H9 (cell line): ENCODE results near the gene VSIR. TPM values are rescaled to one million over a fixed set of nuclear protein-coding genes. Genes with fewer than 3 reads are reported as not detected.

Source experiments
- DNase-seq: peaks from one replicate; pipeline ENCODE4 v3.0.0-alpha.2; 2017
- H2AFZ ChIP-seq: one replicate; pipeline ENCODE4 v1.6.1; 2013; ENCODE audit warnings: mild to moderate bottlenecking, low read length, control low read depth, moderate library complexity
- H2AK5ac ChIP-seq: 2 replicates; pipeline ENCODE4 v1.6.1; 2013; ENCODE audit warnings: low read length, control low read depth, mixed read lengths; ENCODE audit not compliant: insufficient read length
- H2BK120ac ChIP-seq: one replicate; pipeline ENCODE4 v1.6.1; 2013; ENCODE audit warnings: low read depth, mild to moderate bottlenecking, low read length, control low read depth, inconsistent platforms; ENCODE audit not compliant: poor library complexity, severe bottlenecking
- H2BK12ac ChIP-seq: 2 replicates; pipeline ENCODE4 v1.6.1; 2013; ENCODE audit warnings: low read length, control low read depth, mixed read lengths, low read depth; ENCODE audit not compliant: insufficient read length
- H2BK15ac ChIP-seq: 2 replicates; pipeline ENCODE4 v1.6.1; 2013; ENCODE audit warnings: low read depth, low read length, control low read depth
- H2BK20ac ChIP-seq: one replicate; pipeline ENCODE4 v1.6.1; 2013; ENCODE audit warnings: low read depth, mild to moderate bottlenecking, low read length, control low read depth, inconsistent platforms; ENCODE audit not compliant: poor library complexity, severe bottlenecking
- H2BK5ac ChIP-seq: 2 replicates; pipeline ENCODE4 v1.6.1; 2013; ENCODE audit warnings: low read length, control low read depth, mixed read lengths; ENCODE audit not compliant: insufficient read length
- H3K14ac ChIP-seq: 2 replicates; pipeline ENCODE4 v1.6.1; 2013; ENCODE audit warnings: low read length, control low read depth; ENCODE audit not compliant: insufficient read depth
- H3K18ac ChIP-seq: 2 replicates; pipeline ENCODE4 v1.6.1; 2013; ENCODE audit warnings: low read depth, mild to moderate bottlenecking, mixed read lengths, low read length, control low read depth; ENCODE audit not compliant: insufficient read length
- H3K23ac ChIP-seq: 2 replicates; pipeline ENCODE4 v1.6.1; 2013; ENCODE audit warnings: low read length, control low read depth, mixed read lengths, low read depth; ENCODE audit not compliant: insufficient read length
- H3K23me2 ChIP-seq: 2 replicates; pipeline ENCODE4 v1.6.1; 2013; ENCODE audit warnings: low read depth, mild to moderate bottlenecking, mixed read lengths, low read length, control low read depth; ENCODE audit not compliant: insufficient read length, poor library complexity, severe bottlenecking
- H3K27ac ChIP-seq: 2 replicates; pipeline ENCODE4 v1.5.1; 2013; ENCODE audit warnings: low read length, control low read depth, mixed read lengths, low read depth; ENCODE audit not compliant: insufficient read length
- H3K27me3 ChIP-seq: 2 replicates; pipeline ENCODE4 v1.6.1; 2013; ENCODE audit warnings: low read length, control low read depth, inconsistent platforms; ENCODE audit not compliant: insufficient read depth
- H3K4ac ChIP-seq: 2 replicates; pipeline ENCODE4 v1.6.1; 2013; ENCODE audit warnings: low read depth, mild to moderate bottlenecking, control low read depth, inconsistent platforms, low read length, moderate library complexity
- H3K4me1 ChIP-seq: 2 replicates; pipeline ENCODE4 v1.6.1; 2013; ENCODE audit warnings: low read length, control low read depth, inconsistent platforms; ENCODE audit not compliant: insufficient read depth
- H3K4me2 ChIP-seq: 2 replicates; pipeline ENCODE4 v1.6.1; 2013; ENCODE audit warnings: low read length, control low read depth, mixed read lengths; ENCODE audit not compliant: insufficient read length, insufficient read depth
- H3K56ac ChIP-seq: 2 replicates; pipeline ENCODE4 v1.6.1; 2013; ENCODE audit warnings: low read depth, mild to moderate bottlenecking, mixed read lengths, low read length, control low read depth; ENCODE audit not compliant: insufficient read length
- H3K79me1 ChIP-seq: 2 replicates; pipeline ENCODE4 v1.6.1; 2013; ENCODE audit warnings: low read depth, mild to moderate bottlenecking, moderate library complexity, low read length, control low read depth, inconsistent platforms; ENCODE audit not compliant: insufficient read depth, poor library complexity, severe bottlenecking
- H3K79me2 ChIP-seq: 2 replicates; pipeline ENCODE4 v1.6.1; 2013; ENCODE audit warnings: low read length, control low read depth, inconsistent platforms; ENCODE audit not compliant: insufficient read depth
- H3K9ac ChIP-seq: 2 replicates; pipeline ENCODE4 v1.6.1; 2013; ENCODE audit warnings: low read length, control low read depth, mixed read lengths; ENCODE audit not compliant: insufficient read length; ENCODE audit errors: extremely low read depth
- H3K9me3 ChIP-seq: one replicate; pipeline ENCODE4 v1.6.1; 2013; ENCODE audit warnings: low read depth, low read length, inconsistent platforms; ENCODE audit not compliant: control insufficient read depth
- H3T11ph ChIP-seq: one replicate; pipeline ENCODE4 v1.6.1; 2013; ENCODE audit warnings: mild to moderate bottlenecking, low read length, control low read depth, inconsistent platforms
- H4K20me1 ChIP-seq: one replicate; pipeline ENCODE4 v1.6.1; 2013; ENCODE audit not compliant: control insufficient read depth, insufficient read length, insufficient read depth
- H4K5ac ChIP-seq: 2 replicates; pipeline ENCODE4 v1.6.1; 2013; ENCODE audit warnings: low read depth, mild to moderate bottlenecking, mixed read lengths, low read length, control low read depth; ENCODE audit not compliant: insufficient read length
- H4K8ac ChIP-seq: replicated peaks from 2 replicates; pipeline ENCODE4 v1.6.1; 2013; ENCODE audit warnings: low read length, control low read depth, mixed read lengths, low read depth; ENCODE audit not compliant: insufficient read length
- H4K91ac ChIP-seq: 2 replicates; pipeline ENCODE4 v1.6.1; 2013; ENCODE audit warnings: low read depth, mild to moderate bottlenecking, moderate library complexity, mixed read lengths, low read length, control low read depth; ENCODE audit not compliant: insufficient read length
- H3K27ac Mint-ChIP-seq, 3 experiments: 2 replicates in 2 of 3; 3 replicates in 1 of 3; pipeline ENCODE4 v1.8.0; 2020 to 2021; ENCODE audit warnings: mixed read lengths in 3 of 3, mild to moderate bottlenecking in 1 of 3, moderate library complexity in 1 of 3
- H3K27me3 Mint-ChIP-seq: 2 replicates; pipeline ENCODE4 v1.8.0; 2021; ENCODE audit warnings: low read depth, mild to moderate bottlenecking, moderate library complexity, mixed read lengths
- H3K36me3 Mint-ChIP-seq, 3 experiments: 2 replicates in 2 of 3; 3 replicates in 1 of 3; pipeline ENCODE4 v1.8.0; 2020 to 2021; ENCODE audit warnings: low read depth in 3 of 3, mixed read lengths in 3 of 3; ENCODE audit not compliant: insufficient read depth in 1 of 3
- H3K4me1 Mint-ChIP-seq, 2 experiments: 2 replicates each; pipeline ENCODE4 v1.8.0; 2020; ENCODE audit warnings: mixed read lengths in 2 of 2
- H3K4me3 Mint-ChIP-seq, 2 experiments: 2 replicates in 1 of 2; 3 replicates in 1 of 2; pipeline ENCODE4 v1.8.0; 2020 to 2021; ENCODE audit warnings: mild to moderate bottlenecking in 2 of 2, mixed read lengths in 2 of 2, moderate library complexity in 1 of 2
- H3K9me3 Mint-ChIP-seq, 2 experiments: 2 replicates in 1 of 2; 3 replicates in 1 of 2; pipeline ENCODE4 v1.8.0; 2020; ENCODE audit warnings: mild to moderate bottlenecking in 2 of 2, mixed read lengths in 2 of 2, moderate library complexity in 1 of 2
- CTCF ChIP-seq: fragments of 200-600 bp; sonication (generic); conservative IDR thresholded peaks from 3 replicates; pipeline ENCODE4 v1.8.0; 2021; ENCODE audit warnings: antibody characterized with exemption, mild to moderate bottlenecking
- WGBS: extraction: QIAGEN DNeasy Blood & Tissue Kit; methylation state at CpG from one replicate; pipeline ENCODE4 v1.1.7; 2013; ENCODE audit warnings: missing lambda C conversion rate, low lambda C conversion rate, mixed read lengths; ENCODE audit not compliant: insufficient read length; ENCODE audit errors: extremely low coverage; 5-methylcytosine and 5-hydroxymethylcytosine counted together
- total RNA-seq: library from RNA; stranded (reverse); gene quantifications from 2 replicates; pipeline ENCODE4 v1.2.1, GENCODE V29; 2021

Gene VSIR
- total RNA-seq, 1 experiment from 2014 or later, result 0.11 TPM

- H3K4me3 Mint-ChIP-seq, result no peak overlapping the region
- H3K4me1 Mint-ChIP-seq, result peaks cover 12 to 13% of the 10 kb centered on the region in 2 experiments
- H4K91ac ChIP-seq, result no peak overlapping the region
- H2BK12ac ChIP-seq, result no peak overlapping the region
- H4K20me1 ChIP-seq, result no peaks in the 10 kb centered on the region
- H3K18ac ChIP-seq, result no peak overlapping the region
- H2BK15ac ChIP-seq, result no peak overlapping the region
- no peak overlapping the region for H3K27ac Mint-ChIP-seq
- H3K14ac ChIP-seq, result no peak overlapping the region
- no CpG with 5 or more reads among the region's 3 CpGs for WGBS
- H4K5ac ChIP-seq, result no peak overlapping the region
- H3K79me2 ChIP-seq, result no peaks in the 10 kb centered on the region; the same call in 1 of the 2 replicates
- H3K4me1 ChIP-seq, result no peaks in the 10 kb centered on the region
- no peak overlapping the region for H2BK20ac ChIP-seq
- H3K23me2 ChIP-seq, result no peaks in the 10 kb centered on the region
- no peak overlapping the region for H4K8ac ChIP-seq
- no peak overlapping the region for H2AFZ ChIP-seq
- TF ChIP-seq CTCF, result no peak
- no peak overlapping the region for H3K4ac ChIP-seq
- no peak for DNase-seq
- H3K27me3 ChIP-seq, result no peaks in the 10 kb centered on the region
- no peak overlapping the region for H3K27ac ChIP-seq
- no peak overlapping the region for H3T11ph ChIP-seq
- no peak overlapping the region for H2BK5ac ChIP-seq
- H3K79me1 ChIP-seq, result no peaks in the 10 kb centered on the region
- H3K36me3 Mint-ChIP-seq, result no peaks in the 10 kb centered on the region
- no peak overlapping the region for H3K4me2 ChIP-seq
- H2AK5ac ChIP-seq, result no peak overlapping the region
- no peak overlapping the region for H3K23ac ChIP-seq
- no peak overlapping the region for H3K9ac ChIP-seq
- H2BK120ac ChIP-seq, result no peak overlapping the region
- peaks cover 6% of the 10 kb centered on the region for H3K27me3 Mint-ChIP-seq
- no peak overlapping the region for H3K56ac ChIP-seq
- no peaks in the 10 kb centered on the region for H3K9me3 ChIP-seq
- no peaks in the 10 kb centered on the region; a peak in 1 of 5 replicates for H3K9me3 Mint-ChIP-seq
Measured at GRCh38 chr10:71761105-71761511, 12.2 kb downstream of the VSIR start.
